Measurements from ENCODE around the gene ERAS. TPM values are rescaled to one million over a fixed set of nuclear protein-coding genes. Genes with fewer than 3 reads are reported as not detected.
A peak's percentile ranks its signal among the peaks of the same experiment; 100 is the strongest.
"Not testable (repeated sequence)": the region's sequence is repeated elsewhere in the genome, so short reads cannot be mapped to it uniquely, and the experiment has no call there.

The ERAS gene
- polyA plus RNA-seq, 3 donors = 0.13 TPM; not detected in 2

GRCh38 chrX:48852857-48853256 lies 26.5 kb downstream of the ERAS start:
- Histone ChIP-seq H4K20me1 (ENCODE audit: insufficient read depth, low read length) (no peaks in the 10 kb centered on the region), H3K27me3 (ENCODE audit: control insufficient read depth in 2 of 2, insufficient read depth in 2 of 2, low read length in 2 of 2) (no peaks in the 10 kb centered on the region), H3K9me3 (replicated peaks in 1 of 2; ENCODE audit: control insufficient read depth in 1 of 2, insufficient read depth in 1 of 2, low read length in 2 of 2) (no peaks in the 10 kb centered on the region), H3K79me2 (ENCODE audit: insufficient read depth, low read length) (no peaks in the 10 kb centered on the region), H3K9ac (ENCODE audit: insufficient read depth, low read length, poor library complexity, severe bottlenecking) (no peak overlapping the region), H3K27ac (ENCODE audit: low read depth in 1 of 2, low read length in 2 of 2) (no peak overlapping the region), H3K36me3 (replicated peaks in 1 of 2; ENCODE audit: control insufficient read depth in 1 of 2, insufficient read depth in 2 of 2, low read length in 2 of 2) (no peaks in the 10 kb centered on the region), H3K4me1 (ENCODE audit: control insufficient read depth in 1 of 2, insufficient read depth in 2 of 2, low read length in 2 of 2) (peaks cover 0 to 2% of the 10 kb centered on the region in 2 donors), H2AFZ (ENCODE audit: insufficient read depth, low read depth, low read length, poor library complexity, severe bottlenecking) (no peak overlapping the region), H3K4me2 (replicated peaks; ENCODE audit: extremely low read depth, low read length, poor library complexity, severe bottlenecking) (no peak overlapping the region), H3K4me3 (replicated peaks in 1 of 3; ENCODE audit: low read depth in 2 of 3, low read length in 3 of 3) (no peak overlapping the region)
- peaks cover 9% of the 10 kb centered on the region for H3K4me1 Mint-ChIP-seq
- TF ChIP-seq CTCF (IDR thresholded peaks at IDR 0.05) = no peak
- H3K27me3 Mint-ChIP-seq (ENCODE audit: low read depth in 3 of 3) = peaks cover 3 to 7% (median 5%) of the 10 kb centered on the region in 3 donors
- H3K27ac Mint-ChIP-seq = peak overlapping the region in 1 of 7 donors; percentile 58
- DNase-seq = no peak
- intact Hi-C loops (cut with micrococcal nuclease) = no loop called here
- no peaks in the 10 kb centered on the region for H3K36me3 Mint-ChIP-seq
- no peak overlapping the region for H3K4me3 Mint-ChIP-seq
- 100% methylated on average over 2 of the region's 7 CpGs for WGBS (ENCODE audit: insufficient coverage)
- peaks cover 0 to 16% (median 6%) of the 10 kb centered on the region in 7 donors for H3K9me3 Mint-ChIP-seq

- H3K4me3 ChIP-seq (replicated peaks in 1 of 3; ENCODE audit: low read depth in 2 of 3, low read length in 3 of 3); H2AFZ ChIP-seq (ENCODE audit: insufficient read depth, low read depth, low read length, poor library complexity, severe bottlenecking); H3K36me3 ChIP-seq (replicated peaks in 1 of 2; ENCODE audit: control insufficient read depth in 1 of 2, insufficient read depth in 2 of 2, low read length in 2 of 2); H3K4me1 ChIP-seq (ENCODE audit: control insufficient read depth in 1 of 2, insufficient read depth in 2 of 2, low read length in 2 of 2); intact Hi-C loops (cut with micrococcal nuclease); H3K9me3 ChIP-seq (replicated peaks in 1 of 2; ENCODE audit: control insufficient read depth in 1 of 2, insufficient read depth in 1 of 2, low read length in 2 of 2); H3K27me3 Mint-ChIP-seq (ENCODE audit: low read depth in 3 of 3); H3K79me2 ChIP-seq (ENCODE audit: insufficient read depth, low read length); H3K9ac ChIP-seq (ENCODE audit: insufficient read depth, low read length, poor library complexity, severe bottlenecking); H3K27me3 ChIP-seq (ENCODE audit: control insufficient read depth in 2 of 2, insufficient read depth in 2 of 2, low read length in 2 of 2); DNase-seq; H3K4me2 ChIP-seq (replicated peaks; ENCODE audit: extremely low read depth, low read length, poor library complexity, severe bottlenecking); H4K20me1 ChIP-seq (ENCODE audit: insufficient read depth, low read length); H3K27ac ChIP-seq (ENCODE audit: low read depth in 1 of 2, low read length in 2 of 2); H3K4me1 Mint-ChIP-seq; H3K36me3 Mint-ChIP-seq: not testable (repeated sequence)
- H3K4me3 Mint-ChIP-seq = peak overlapping the region in 1 of 2 donors; percentile 69
- peak overlapping the region in 2 of 7 donors; percentile 15 to 58 for H3K27ac Mint-ChIP-seq
- peaks cover 0 to 16% (median 6%) of the 10 kb centered on the region in 7 donors for H3K9me3 Mint-ChIP-seq
Measured at GRCh38 chrX:48853494-48853893, 27.2 kb downstream of the ERAS start.

- H3K9me3 ChIP-seq (replicated peaks in 1 of 2; ENCODE audit: control insufficient read depth in 1 of 2, insufficient read depth in 1 of 2, low read length in 2 of 2); H3K36me3 ChIP-seq (replicated peaks in 1 of 2; ENCODE audit: control insufficient read depth in 1 of 2, insufficient read depth in 2 of 2, low read length in 2 of 2); H3K4me2 ChIP-seq (replicated peaks; ENCODE audit: extremely low read depth, low read length, poor library complexity, severe bottlenecking); H3K36me3 Mint-ChIP-seq; H3K9ac ChIP-seq (ENCODE audit: insufficient read depth, low read length, poor library complexity, severe bottlenecking); H3K27me3 Mint-ChIP-seq (ENCODE audit: low read depth in 3 of 3); H3K79me2 ChIP-seq (ENCODE audit: insufficient read depth, low read length); intact Hi-C loops (cut with micrococcal nuclease); H4K20me1 ChIP-seq (ENCODE audit: insufficient read depth, low read length); H3K4me3 Mint-ChIP-seq; H3K27ac ChIP-seq (ENCODE audit: low read depth in 1 of 2, low read length in 2 of 2); H2AFZ ChIP-seq (ENCODE audit: insufficient read depth, low read depth, low read length, poor library complexity, severe bottlenecking); H3K27me3 ChIP-seq (ENCODE audit: control insufficient read depth in 2 of 2, insufficient read depth in 2 of 2, low read length in 2 of 2); H3K4me1 ChIP-seq (ENCODE audit: control insufficient read depth in 1 of 2, insufficient read depth in 2 of 2, low read length in 2 of 2); DNase-seq; H3K4me1 Mint-ChIP-seq; H3K4me3 ChIP-seq (replicated peaks in 1 of 3; ENCODE audit: low read depth in 2 of 3, low read length in 3 of 3): not testable (repeated sequence)
- Mint-ChIP-seq H3K9me3 (peaks cover 0 to 16% (median 6%) of the 10 kb centered on the region in 7 donors), H3K27ac (peak overlapping the region in 1 of 7 donors; percentile 13)
- WGBS (ENCODE audit: insufficient coverage) = 95% methylated on average over 4 of the region's 12 CpGs
Measured at GRCh38 chrX:48854121-48854804, 27.9 kb downstream of the ERAS start.
